Peyer's patch (tissue), 4 donors: ENCODE data around the gene KRTAP5-3.

ENCODE experiments used
- CTCF ChIP-seq, 6 experiments: fragments of 450-650 bp in 4 of 6; fragments of 200-600 bp in 2 of 6; sonication (generic) in 1 of 6; IDR thresholded peaks; one replicate each; pipeline ENCODE4 v1.5.1; 2017 to 2019; ENCODE audit warnings: antibody characterized with exemption in 6 of 6, mild to moderate bottlenecking in 3 of 6, moderate library complexity in 1 of 6
- POLR2A ChIP-seq, 2 donors: fragments of 450-650 bp; IDR thresholded peaks; one replicate each; pipeline ENCODE4 v1.5.1; 2017; ENCODE audit warnings: antibody characterized with exemption in 2 of 2, mild to moderate bottlenecking in 2 of 2, moderate library complexity in 2 of 2

- TF ChIP-seq CTCF (IDR thresholded peaks at IDR 0.05) (no peak), POLR2A (IDR thresholded peaks at IDR 0.05) (no peak)
Observed at GRCh38 chr11:1639102-1639620, 30.9 kb upstream of the KRTAP5-3 start.
